Activated CD4-positive, alpha-beta T cell treated with anti-CD3 and anti-CD28 coated beads, Interleukin-2, amount 10 ng/mL, durations not matched to agents 7 days and 5 days (primary cell): ENCODE data around the gene UBTD1. TPM values are rescaled to one million over a fixed set of nuclear protein-coding genes. Genes with fewer than 3 reads are reported as not detected.
A peak's percentile ranks its signal among the peaks of the same experiment; 100 is the strongest.
"Not testable (repeated sequence)": the region's sequence is repeated elsewhere in the genome, so short reads cannot be mapped to it uniquely, and the experiment has no call there.

Experiments used
- CTCF ChIA-PET: fragments of 350-600 bp; sonication (Branson Sonifier 250); formaldehyde crosslinking; loops from one replicate; lab custom pipeline; 2021; ENCODE audit warnings: antibody characterized with exemption; lab: Charles Lee
- POLR2A ChIA-PET: fragments of 350-600 bp; sonication (Branson Sonifier 250); formaldehyde crosslinking; loops from one replicate; lab custom pipeline; 2021; ENCODE audit warnings: antibody characterized with exemption; lab: Charles Lee
- DNase-seq: peaks from one replicate; pipeline ENCODE4 v3.0.0-alpha.2; 2020
- H3K27ac Mint-ChIP-seq: one replicate; pipeline ENCODE4 v1.8.0; 2021; ENCODE audit warnings: mild to moderate bottlenecking, moderate library complexity, mixed read lengths
- H3K27me3 Mint-ChIP-seq: one replicate; pipeline ENCODE4 v1.8.0; 2021; ENCODE audit warnings: mixed read lengths
- H3K36me3 Mint-ChIP-seq: one replicate; pipeline ENCODE4 v1.8.0; 2021; ENCODE audit warnings: low read depth, mixed read lengths
- H3K4me1 Mint-ChIP-seq: one replicate; pipeline ENCODE4 v1.8.0; 2021; ENCODE audit warnings: mixed read lengths
- H3K4me3 Mint-ChIP-seq: one replicate; pipeline ENCODE4 v1.8.0; 2021; ENCODE audit warnings: mild to moderate bottlenecking, moderate library complexity, mixed read lengths
- H3K9me3 Mint-ChIP-seq: one replicate; pipeline ENCODE4 v1.8.0; 2021; ENCODE audit warnings: mixed read lengths
- total RNA-seq, 2 experiments: library from RNA; stranded (reverse); gene quantifications; one replicate each; pipeline ENCODE4 v1.2.3, GENCODE V29; 2021

The UBTD1 gene
- total RNA-seq, 2 experiments from 2014 or later: 0.50 to 0.72 TPM

- POLR2A ChIA-PET: no interaction called here
- no peak overlapping the region for H3K4me3 Mint-ChIP-seq
- H3K4me1 Mint-ChIP-seq: peaks cover 8% of the 10 kb centered on the region
- CTCF ChIA-PET: interaction anchor here (0.6 to 0.7 kb wide), 3 partner anchors 17 to 633 kb away, joined by 4 to 6 read pairs (median 4); no protein-coding TSS in a partner anchor
- no peaks in the 10 kb centered on the region for H3K9me3 Mint-ChIP-seq
- no peaks in the 10 kb centered on the region for H3K36me3 Mint-ChIP-seq
- no peak for DNase-seq
- H3K27me3 Mint-ChIP-seq: no peaks in the 10 kb centered on the region
- no peak overlapping the region for H3K27ac Mint-ChIP-seq
These were observed 49.2 kb downstream of the UBTD1 start for GRCh38 chr10:97547962-97548361.

DNA sequence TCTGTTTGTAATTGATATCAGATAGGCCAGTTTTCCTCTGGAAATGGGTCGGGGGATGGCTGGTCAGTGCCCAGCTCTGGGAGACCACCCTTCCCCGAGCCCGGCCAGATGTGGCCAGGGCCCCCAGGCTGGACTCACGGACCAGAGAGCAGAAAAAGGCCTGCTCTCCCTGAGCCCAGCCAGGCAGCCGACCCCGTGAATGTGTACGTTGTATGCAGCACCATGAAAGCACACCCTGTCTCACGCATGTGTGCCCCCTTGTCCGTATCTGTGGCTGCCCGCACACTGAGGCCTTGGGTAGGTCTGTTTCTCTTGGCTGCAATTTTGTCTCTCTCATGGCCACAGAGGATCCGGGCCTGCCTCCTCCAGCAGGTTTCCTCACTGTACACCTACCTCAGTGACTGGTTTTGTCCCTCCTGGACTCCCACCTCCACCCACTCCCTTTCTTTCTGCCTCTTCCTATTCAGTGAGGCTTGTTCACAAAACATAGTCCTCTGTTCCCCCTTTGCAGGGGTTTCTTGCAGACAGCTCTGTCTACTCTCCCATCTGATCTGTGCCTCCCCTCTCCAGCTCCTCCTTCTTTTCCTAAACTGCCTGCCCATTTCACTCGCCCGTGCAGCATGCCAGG lies 50.2 kb downstream of the UBTD1 start:
- no peak overlapping the region for H3K27ac Mint-ChIP-seq
- DNase-seq: no peak
- no peaks in the 10 kb centered on the region for H3K36me3 Mint-ChIP-seq
- ChIA-PET POLR2A (no interaction called here), CTCF (no interaction called here)
- H3K4me3 Mint-ChIP-seq: no peak overlapping the region
- H3K27me3 Mint-ChIP-seq: no peaks in the 10 kb centered on the region
- no peaks in the 10 kb centered on the region for H3K9me3 Mint-ChIP-seq
- peaks cover 4% of the 10 kb centered on the region for H3K4me1 Mint-ChIP-seq

DNA sequence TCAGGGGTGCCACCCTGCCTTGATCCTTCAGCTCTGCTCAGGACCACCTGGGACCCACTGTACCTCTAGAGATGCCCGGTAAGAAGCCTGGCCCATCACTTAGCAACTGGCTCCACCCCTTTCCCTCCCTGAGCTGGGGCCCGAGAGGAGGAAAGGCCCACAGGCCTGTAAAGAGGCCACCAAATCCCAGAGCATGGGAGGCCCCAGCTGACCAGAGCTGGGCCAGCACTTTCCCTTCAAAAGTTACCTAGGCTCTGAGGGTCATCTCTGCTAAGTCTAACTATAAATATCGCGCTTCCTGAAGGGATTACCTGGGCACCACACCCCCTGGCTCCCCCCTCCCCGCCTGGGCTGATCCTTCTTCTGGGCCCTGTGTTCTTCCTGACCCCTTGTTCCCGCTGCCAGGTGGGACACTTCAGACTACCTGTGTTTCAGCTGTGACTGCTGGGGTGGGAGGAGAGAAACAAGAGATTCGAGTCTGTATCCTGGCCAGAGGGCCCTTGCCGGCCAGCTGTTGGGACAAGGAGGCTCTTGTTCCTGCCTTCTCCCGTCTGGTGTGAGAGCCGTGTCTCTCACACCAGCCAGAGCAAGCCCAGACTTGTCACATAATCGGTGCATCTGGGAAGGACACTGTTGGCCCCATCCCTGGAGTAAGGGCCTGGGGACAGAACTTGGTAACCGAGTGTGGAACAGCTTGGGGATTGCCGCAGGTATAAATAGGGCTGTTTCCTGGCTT lies 51.0 kb downstream of the UBTD1 start:
- POLR2A ChIA-PET: no interaction called here
- Mint-ChIP-seq H3K36me3 (no peaks in the 10 kb centered on the region), H3K27ac (no peak overlapping the region), H3K4me3 (no peak overlapping the region), H3K4me1 (peaks cover 4% of the 10 kb centered on the region), H3K9me3 (no peaks in the 10 kb centered on the region), H3K27me3 (no peaks in the 10 kb centered on the region)
- no peak for DNase-seq
- CTCF ChIA-PET: interaction anchor here (1.3 kb wide), 1 partner anchor 15 kb away, joined by 5 read pairs; no protein-coding TSS in a partner anchor

DNA sequence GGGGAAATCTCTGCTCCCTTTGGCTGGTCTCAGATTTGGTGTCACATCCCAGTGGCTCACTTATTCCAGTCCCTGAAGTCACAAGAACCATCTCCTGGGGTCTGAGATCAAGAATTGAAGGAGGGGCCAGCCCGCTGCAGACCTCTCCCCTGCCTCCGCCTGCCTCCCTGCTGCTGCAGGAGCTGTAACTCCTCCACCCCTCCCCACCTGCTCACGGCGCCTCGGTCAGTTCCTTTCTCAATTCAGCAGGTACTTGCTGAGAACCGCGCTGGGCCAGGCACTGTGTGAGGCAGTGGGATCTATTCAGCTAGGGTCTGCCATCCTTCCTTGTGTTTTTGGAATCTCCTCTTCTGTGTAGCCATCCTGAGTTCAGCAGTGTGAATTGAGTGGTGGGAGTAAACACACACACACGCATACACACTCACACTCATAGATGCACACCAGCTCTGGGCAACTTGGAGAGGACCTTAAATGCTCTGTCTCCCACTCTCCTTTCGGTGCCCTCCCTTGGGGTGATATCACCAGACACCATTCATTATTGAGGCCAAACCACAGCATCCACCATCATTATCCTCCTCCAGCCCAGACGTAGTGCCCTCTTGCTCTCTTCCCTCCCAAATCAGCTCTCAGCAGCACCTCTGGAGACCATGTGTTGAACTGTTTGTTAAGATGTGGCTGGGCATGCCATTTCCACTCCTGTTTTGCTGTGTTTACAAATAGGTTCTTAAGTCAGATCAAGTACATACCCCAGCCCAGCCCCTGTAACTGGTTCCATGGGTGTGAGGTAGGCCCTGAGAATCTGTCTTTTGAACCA lies 51.8 kb downstream of the UBTD1 start:
- H3K4me3 Mint-ChIP-seq: no peak overlapping the region
- no peak overlapping the region for H3K27ac Mint-ChIP-seq
- ChIA-PET CTCF (interaction anchor here (1.1 to 1.3 kb wide), 2 partner anchors 16 to 143 kb away, joined by 3 to 5 read pairs; no protein-coding TSS in a partner anchor), POLR2A (interaction anchor here (0.6 kb wide), 1 partner anchor 53 kb away, joined by 8 read pairs; no protein-coding TSS in a partner anchor)
- peaks cover 3% of the 10 kb centered on the region for H3K9me3 Mint-ChIP-seq
- H3K27me3 Mint-ChIP-seq: no peaks in the 10 kb centered on the region
- peaks cover 4% of the 10 kb centered on the region for H3K4me1 Mint-ChIP-seq
- no peaks in the 10 kb centered on the region for H3K36me3 Mint-ChIP-seq
- DNase-seq: no peak

DNA sequence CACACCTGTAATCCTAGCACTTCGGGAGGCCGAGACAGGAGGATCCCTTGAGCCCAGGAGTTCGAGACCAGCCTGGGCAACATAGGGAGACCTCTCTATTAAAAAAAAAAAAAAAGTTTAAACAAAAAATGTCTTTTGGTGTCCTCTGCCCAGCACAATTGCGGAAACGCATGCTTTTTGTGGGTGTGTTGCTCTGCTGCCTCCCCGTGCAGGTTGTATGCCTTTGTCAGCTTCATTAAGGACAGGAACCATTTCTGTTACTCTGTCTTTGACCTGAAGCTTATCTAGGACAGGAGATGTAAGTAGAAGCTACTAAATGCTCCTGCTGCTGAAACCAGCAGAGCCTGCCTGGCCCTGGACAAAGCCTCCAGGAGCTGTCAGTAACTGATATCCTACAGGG lies 52.5 kb downstream of the UBTD1 start:
- H3K36me3 Mint-ChIP-seq: no peaks in the 10 kb centered on the region
- CTCF ChIA-PET: interaction anchor here (1.1 to 1.6 kb wide), 2 partner anchors 12 to 143 kb away, joined by 3 to 6 read pairs; no protein-coding TSS in a partner anchor
- no peak for DNase-seq
- H3K27ac Mint-ChIP-seq: no peak overlapping the region
- peaks cover 5% of the 10 kb centered on the region for H3K9me3 Mint-ChIP-seq
- H3K4me3 Mint-ChIP-seq: no peak overlapping the region
- POLR2A ChIA-PET: interaction anchor here (0.6 kb wide), 1 partner anchor 54 kb away, joined by 8 read pairs; no protein-coding TSS in a partner anchor
- H3K4me1 Mint-ChIP-seq: peaks cover 4% of the 10 kb centered on the region
- H3K27me3 Mint-ChIP-seq: no peaks in the 10 kb centered on the region

GRCh38 chr10:97553575-97554031 lies 54.9 kb downstream of the UBTD1 start:
- H3K27me3 Mint-ChIP-seq: no peaks in the 10 kb centered on the region
- H3K36me3 Mint-ChIP-seq: no peaks in the 10 kb centered on the region
- POLR2A ChIA-PET: no interaction called here
- H3K9me3 Mint-ChIP-seq: peaks cover 5% of the 10 kb centered on the region
- no peak overlapping the region for H3K27ac Mint-ChIP-seq
- CTCF ChIA-PET: interaction anchor here (0.5 to 2.1 kb wide), 15 partner anchors 9 to 541 kb away, joined by 3 to 8 read pairs (median 4); partner anchors contain the start of genes ANKRD2 and HOGA1
- no peak overlapping the region for H3K4me3 Mint-ChIP-seq
- DNase-seq: peak; percentile 69
- H3K4me1 Mint-ChIP-seq: peaks cover 4% of the 10 kb centered on the region

- H3K27me3 Mint-ChIP-seq, H3K9me3 Mint-ChIP-seq, H3K36me3 Mint-ChIP-seq, DNase-seq, H3K4me3 Mint-ChIP-seq, H3K4me1 Mint-ChIP-seq, POLR2A ChIA-PET, H3K27ac Mint-ChIP-seq: not testable (repeated sequence)
- CTCF ChIA-PET: interaction anchor here (0.5 to 2.1 kb wide), 12 partner anchors 10 to 310 kb away, joined by 3 to 8 read pairs (median 4); partner anchors contain the start of genes ANKRD2 and HOGA1
These were observed 55.6 kb downstream of the UBTD1 start for GRCh38 chr10:97554336-97554735.

DNA sequence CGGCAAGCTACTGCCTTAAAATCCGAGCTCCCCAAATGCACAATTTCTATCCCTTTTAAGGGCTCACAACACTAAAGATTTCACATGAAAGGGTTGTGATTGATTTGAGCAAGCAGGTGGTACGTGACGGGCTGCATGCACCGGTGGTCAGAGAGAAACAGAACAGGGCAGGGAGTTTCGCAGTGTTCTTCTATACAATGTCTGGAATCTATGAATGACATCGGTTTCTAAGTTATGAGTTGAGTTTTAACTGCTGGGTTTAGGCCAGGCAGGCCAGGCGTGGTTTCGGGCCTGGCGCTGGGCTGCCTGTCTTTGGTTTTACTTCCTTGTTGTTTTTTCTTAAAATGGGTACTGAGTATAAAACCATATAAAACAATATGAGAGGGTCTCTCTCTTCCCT lies 56.8 kb downstream of the UBTD1 start:
- CTCF ChIA-PET: interaction anchor here (2.0 kb wide), 1 partner anchor 13 kb away, joined by 8 read pairs; no protein-coding TSS in a partner anchor
- H3K4me1 Mint-ChIP-seq, H3K4me3 Mint-ChIP-seq, POLR2A ChIA-PET, H3K27me3 Mint-ChIP-seq, H3K27ac Mint-ChIP-seq, H3K9me3 Mint-ChIP-seq, DNase-seq, H3K36me3 Mint-ChIP-seq: not testable (repeated sequence)

- H3K27me3 Mint-ChIP-seq, H3K36me3 Mint-ChIP-seq, CTCF ChIA-PET, H3K27ac Mint-ChIP-seq, H3K4me1 Mint-ChIP-seq, H3K9me3 Mint-ChIP-seq, H3K4me3 Mint-ChIP-seq, POLR2A ChIA-PET, DNase-seq: not testable (repeated sequence)
These were observed 62.1 kb downstream of the UBTD1 start for GRCh38 chr10:97560731-97561381.

DNA sequence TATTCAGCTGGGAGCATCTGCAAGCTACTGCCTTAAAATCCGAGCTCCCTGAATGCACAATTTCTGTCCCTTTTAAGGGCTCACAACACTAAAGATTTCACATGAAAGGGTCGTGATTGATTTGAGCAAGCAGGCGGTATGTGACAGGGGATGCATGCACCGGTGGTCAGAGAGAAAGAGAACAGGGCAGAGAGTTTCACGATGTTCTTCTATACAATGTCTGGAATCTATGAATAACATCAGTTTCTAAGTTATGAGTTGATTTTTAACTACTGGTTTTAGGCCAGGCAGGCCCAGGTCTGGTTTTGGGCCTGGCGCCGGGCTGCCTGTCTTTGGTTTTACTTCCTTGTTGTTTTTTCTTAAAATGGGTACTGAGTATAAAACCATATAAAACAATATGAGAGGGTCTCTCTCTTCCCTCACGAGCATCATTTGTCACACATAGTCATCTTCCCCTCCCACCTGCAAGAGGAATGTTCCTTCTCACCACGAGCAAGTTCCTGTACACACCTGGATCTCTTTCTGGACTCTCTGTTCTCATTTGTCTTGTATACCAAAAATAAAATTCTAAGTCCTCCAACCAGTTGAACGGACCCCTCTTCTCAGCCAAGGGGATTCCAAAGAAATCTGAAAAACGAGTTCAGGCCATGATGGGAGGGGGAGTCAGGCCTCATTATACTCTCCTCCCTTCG lies 62.8 kb downstream of the UBTD1 start:
- H3K36me3 Mint-ChIP-seq, DNase-seq, H3K9me3 Mint-ChIP-seq, H3K4me1 Mint-ChIP-seq, H3K4me3 Mint-ChIP-seq, H3K27ac Mint-ChIP-seq, CTCF ChIA-PET, POLR2A ChIA-PET, H3K27me3 Mint-ChIP-seq: not testable (repeated sequence)

- H3K27me3 Mint-ChIP-seq, H3K4me3 Mint-ChIP-seq, H3K36me3 Mint-ChIP-seq, CTCF ChIA-PET, H3K4me1 Mint-ChIP-seq, POLR2A ChIA-PET, H3K27ac Mint-ChIP-seq, DNase-seq, H3K9me3 Mint-ChIP-seq: not testable (repeated sequence)
These were observed 63.6 kb downstream of the UBTD1 start for GRCh38 chr10:97562329-97562728.

- POLR2A ChIA-PET: no interaction called here
- DNase-seq: no peak
These were observed 64.6 kb downstream of the UBTD1 start for GRCh38 chr10:97563337-97563736.

More at GRCh38 chr10:97563337-97563736, 64.6 kb downstream of the UBTD1 start:
- Mint-ChIP-seq H3K4me3 (no peak overlapping the region), H3K36me3 (no peaks in the 10 kb centered on the region), H3K9me3 (peaks cover 3% of the 10 kb centered on the region), H3K27ac (no peak overlapping the region), H3K4me1 (peaks cover 3% of the 10 kb centered on the region), H3K27me3 (no peaks in the 10 kb centered on the region)
- CTCF ChIA-PET: no interaction called here
